ENCODE measurements around the gene MZB1. TPM values are rescaled to one million over a fixed set of nuclear protein-coding genes. Genes with fewer than 3 reads are reported as not detected.

The MZB1 gene
- polyA plus RNA-seq, 1 donor from 2014 or later = not detected

DNA sequence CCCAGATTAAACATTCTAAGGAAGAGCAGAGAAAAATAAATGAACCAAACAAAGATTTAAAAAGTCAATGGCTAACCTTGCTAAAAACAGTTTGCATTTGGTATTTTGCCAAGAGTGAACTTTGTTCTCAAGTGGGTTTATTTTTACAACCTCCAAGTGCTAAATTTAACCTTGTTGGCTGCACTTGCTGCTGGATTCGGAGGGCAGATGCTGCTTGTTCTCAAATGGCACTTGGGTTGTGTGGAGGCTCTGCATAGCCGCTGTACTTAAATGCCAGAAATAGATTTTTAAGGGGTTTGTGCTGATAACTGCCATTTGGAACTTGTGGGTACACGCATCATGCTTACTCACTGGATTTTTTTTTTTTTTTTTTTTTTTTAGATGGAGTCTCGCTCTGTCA is 27.5 kb upstream of the MZB1 start:
- Histone ChIP-seq H3K9me3 (ENCODE audit: low read length) (no peaks in the 10 kb centered on the region), H3K27me3 (ENCODE audit: insufficient read depth, low read depth, low read length) (no peaks in the 10 kb centered on the region), H3K4me2 (ENCODE audit: low read length) (no peak overlapping the region), H3K36me3 (ENCODE audit: insufficient read depth, low read length) (peaks cover 4% of the 10 kb centered on the region), H3K27ac (ENCODE audit: low read length) (no peak overlapping the region), H3K4me3 (ENCODE audit: low read length) (no peak overlapping the region), H3K9ac (ENCODE audit: low read length) (no peak overlapping the region), H3K9me2 (ENCODE audit: insufficient read depth, low read length) (no peaks in the 10 kb centered on the region), H4K20me1 (ENCODE audit: insufficient read depth) (no peaks in the 10 kb centered on the region), H3K79me2 (replicated peaks; ENCODE audit: insufficient read depth, low read length) (no peaks in the 10 kb centered on the region), H3F3A (ENCODE audit: insufficient read depth, low read length, poor library complexity, severe bottlenecking) (no peaks in the 10 kb centered on the region), H2AFZ (ENCODE audit: low read depth, low read length) (no peak overlapping the region)
- TF ChIP-seq EP300 (conservative IDR thresholded peaks at IDR 0.05; ENCODE audit: poor library complexity, severe bottlenecking) (no peak), TAF1 (IDR thresholded peaks at IDR 0.05; ENCODE audit: low read depth) (no peak), SMC3 (conservative IDR thresholded peaks at IDR 0.05; ENCODE audit: poor library complexity) (no peak), POLR2AphosphoS5 (IDR thresholded peaks at IDR 0.05) (no peak), EZH2 (IDR thresholded peaks at IDR 0.05; ENCODE audit: borderline replicate concordance, insufficient read depth, low read length, poor library complexity, severe bottlenecking) (no peak), RAD21 (conservative IDR thresholded peaks at IDR 0.05) (no peak)
- TF ChIP-seq, protein P1, sequence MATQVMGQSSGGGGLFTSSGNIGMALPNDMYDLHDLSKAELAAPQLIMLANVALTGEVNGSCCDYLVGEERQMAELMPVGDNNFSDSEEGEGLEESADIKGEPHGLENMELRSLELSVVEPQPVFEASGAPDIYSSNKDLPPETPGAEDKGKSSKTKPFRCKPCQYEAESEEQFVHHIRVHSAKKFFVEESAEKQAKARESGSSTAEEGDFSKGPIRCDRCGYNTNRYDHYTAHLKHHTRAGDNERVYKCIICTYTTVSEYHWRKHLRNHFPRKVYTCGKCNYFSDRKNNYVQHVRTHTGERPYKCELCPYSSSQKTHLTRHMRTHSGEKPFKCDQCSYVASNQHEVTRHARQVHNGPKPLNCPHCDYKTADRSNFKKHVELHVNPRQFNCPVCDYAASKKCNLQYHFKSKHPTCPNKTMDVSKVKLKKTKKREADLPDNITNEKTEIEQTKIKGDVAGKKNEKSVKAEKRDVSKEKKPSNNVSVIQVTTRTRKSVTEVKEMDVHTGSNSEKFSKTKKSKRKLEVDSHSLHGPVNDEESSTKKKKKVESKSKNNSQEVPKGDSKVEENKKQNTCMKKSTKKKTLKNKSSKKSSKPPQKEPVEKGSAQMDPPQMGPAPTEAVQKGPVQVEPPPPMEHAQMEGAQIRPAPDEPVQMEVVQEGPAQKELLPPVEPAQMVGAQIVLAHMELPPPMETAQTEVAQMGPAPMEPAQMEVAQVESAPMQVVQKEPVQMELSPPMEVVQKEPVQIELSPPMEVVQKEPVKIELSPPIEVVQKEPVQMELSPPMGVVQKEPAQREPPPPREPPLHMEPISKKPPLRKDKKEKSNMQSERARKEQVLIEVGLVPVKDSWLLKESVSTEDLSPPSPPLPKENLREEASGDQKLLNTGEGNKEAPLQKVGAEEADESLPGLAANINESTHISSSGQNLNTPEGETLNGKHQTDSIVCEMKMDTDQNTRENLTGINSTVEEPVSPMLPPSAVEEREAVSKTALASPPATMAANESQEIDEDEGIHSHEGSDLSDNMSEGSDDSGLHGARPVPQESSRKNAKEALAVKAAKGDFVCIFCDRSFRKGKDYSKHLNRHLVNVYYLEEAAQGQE (IDR thresholded peaks at IDR 0.05; ENCODE audit: borderline replicate concordance) = no peak
- TF ChIP-seq, protein P2, sequence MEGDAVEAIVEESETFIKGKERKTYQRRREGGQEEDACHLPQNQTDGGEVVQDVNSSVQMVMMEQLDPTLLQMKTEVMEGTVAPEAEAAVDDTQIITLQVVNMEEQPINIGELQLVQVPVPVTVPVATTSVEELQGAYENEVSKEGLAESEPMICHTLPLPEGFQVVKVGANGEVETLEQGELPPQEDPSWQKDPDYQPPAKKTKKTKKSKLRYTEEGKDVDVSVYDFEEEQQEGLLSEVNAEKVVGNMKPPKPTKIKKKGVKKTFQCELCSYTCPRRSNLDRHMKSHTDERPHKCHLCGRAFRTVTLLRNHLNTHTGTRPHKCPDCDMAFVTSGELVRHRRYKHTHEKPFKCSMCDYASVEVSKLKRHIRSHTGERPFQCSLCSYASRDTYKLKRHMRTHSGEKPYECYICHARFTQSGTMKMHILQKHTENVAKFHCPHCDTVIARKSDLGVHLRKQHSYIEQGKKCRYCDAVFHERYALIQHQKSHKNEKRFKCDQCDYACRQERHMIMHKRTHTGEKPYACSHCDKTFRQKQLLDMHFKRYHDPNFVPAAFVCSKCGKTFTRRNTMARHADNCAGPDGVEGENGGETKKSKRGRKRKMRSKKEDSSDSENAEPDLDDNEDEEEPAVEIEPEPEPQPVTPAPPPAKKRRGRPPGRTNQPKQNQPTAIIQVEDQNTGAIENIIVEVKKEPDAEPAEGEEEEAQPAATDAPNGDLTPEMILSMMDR (IDR thresholded peaks at IDR 0.05; ENCODE audit: poor library complexity, severe bottlenecking) = no peak

- no peak overlapping the region for H3K9ac ChIP-seq (ENCODE audit: low read length)
- H3K4me3 ChIP-seq (ENCODE audit: low read length) = no peak overlapping the region
- H3K4me2 ChIP-seq (ENCODE audit: low read length) = no peak overlapping the region
- H3K9me2 ChIP-seq (ENCODE audit: insufficient read depth, low read length) = no peaks in the 10 kb centered on the region
- no peak for TF ChIP-seq POLR2AphosphoS5 (IDR thresholded peaks at IDR 0.05)
- TF ChIP-seq MXI1 (conservative IDR thresholded peaks at IDR 0.05; ENCODE audit: poor library complexity, severe bottlenecking) = no peak
- TF ChIP-seq RAD21 (conservative IDR thresholded peaks at IDR 0.05) = no peak
- TF ChIP-seq EZH2 (IDR thresholded peaks at IDR 0.05; ENCODE audit: borderline replicate concordance, insufficient read depth, low read length, poor library complexity, severe bottlenecking) = no peak
- TF ChIP-seq EP300 (conservative IDR thresholded peaks at IDR 0.05; ENCODE audit: poor library complexity, severe bottlenecking) = no peak
- TF ChIP-seq, protein P2 (IDR thresholded peaks at IDR 0.05; ENCODE audit: poor library complexity, severe bottlenecking) = no peak
- TF ChIP-seq TAF1 (IDR thresholded peaks at IDR 0.05; ENCODE audit: low read depth) = no peak
- no peaks in the 10 kb centered on the region for H3K9me3 ChIP-seq (ENCODE audit: low read length)
- H3F3A ChIP-seq (ENCODE audit: insufficient read depth, low read length, poor library complexity, severe bottlenecking) = no peaks in the 10 kb centered on the region
- peaks cover 4% of the 10 kb centered on the region for H3K36me3 ChIP-seq (ENCODE audit: insufficient read depth, low read length)
- H2AFZ ChIP-seq (ENCODE audit: low read depth, low read length) = no peak overlapping the region
- H4K20me1 ChIP-seq (ENCODE audit: insufficient read depth) = no peaks in the 10 kb centered on the region
- no peaks in the 10 kb centered on the region for H3K79me2 ChIP-seq (replicated peaks; ENCODE audit: insufficient read depth, low read length)
- no peaks in the 10 kb centered on the region for H3K27me3 ChIP-seq (ENCODE audit: insufficient read depth, low read depth, low read length)
- H3K27ac ChIP-seq (ENCODE audit: low read length) = no peak overlapping the region
Observed at GRCh38 chr5:139416651-139417050, 26.9 kb upstream of the MZB1 start.

Measured in neural cell (in vitro differentiated cells).